HG02588 (cell line): ENCODE measurements around the gene GULP1.

Experiments used
- ATAC-seq: cut with Tn5 transposase; IDR thresholded peaks from one replicate; pipeline ENCODE4 v1.9.1; 2021; ENCODE audit warnings: mild to moderate bottlenecking, moderate library complexity; ENCODE audit not compliant: unreplicated experiment

GULP1 gene

DNA sequence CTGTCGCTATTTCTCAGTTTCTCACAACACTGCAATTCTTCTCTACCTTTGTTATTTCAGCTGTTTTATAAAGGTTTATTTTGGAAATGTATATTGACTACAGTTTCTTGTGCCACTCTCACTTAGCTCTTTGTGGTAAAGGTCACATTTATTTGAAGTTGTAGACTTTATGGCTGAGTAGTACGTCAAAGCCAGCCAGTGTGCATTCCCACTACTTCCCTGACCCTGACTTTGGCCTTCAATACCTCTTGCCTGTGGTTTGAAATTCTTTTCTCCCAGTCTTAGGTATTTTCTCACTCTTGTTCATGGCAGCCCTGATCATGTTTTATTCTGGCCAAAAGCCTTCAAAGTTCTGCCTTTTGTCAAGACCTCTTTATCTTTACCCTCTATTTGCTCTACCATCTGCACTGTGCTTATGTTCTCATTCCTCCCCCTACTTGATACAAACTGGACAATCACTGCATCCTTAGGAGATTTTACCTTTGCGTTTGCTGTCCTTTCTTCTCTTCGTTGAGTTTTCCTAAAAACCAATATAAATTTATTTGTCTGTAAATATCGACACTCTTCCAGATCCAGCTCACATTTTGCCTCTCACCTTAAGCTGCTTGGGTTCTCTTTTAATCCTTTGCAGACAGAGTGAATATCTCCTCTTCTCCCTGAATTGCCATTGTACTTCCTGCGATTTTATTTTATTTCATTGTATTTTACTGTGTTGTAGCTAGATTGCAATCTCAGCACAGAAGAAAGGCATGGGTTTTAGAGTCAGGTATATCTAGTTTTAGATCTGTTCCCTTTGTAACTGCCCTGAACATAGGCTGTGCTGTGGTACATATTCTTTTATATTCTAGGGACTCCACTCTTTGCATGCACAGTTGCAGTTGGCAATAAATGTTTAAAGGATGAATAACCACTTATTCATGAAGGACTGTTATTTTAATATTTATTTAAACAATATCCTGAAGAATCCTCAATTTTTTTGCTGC, 31.2 kb downstream of the GULP1 start:
- no peak for ATAC-seq

DNA sequence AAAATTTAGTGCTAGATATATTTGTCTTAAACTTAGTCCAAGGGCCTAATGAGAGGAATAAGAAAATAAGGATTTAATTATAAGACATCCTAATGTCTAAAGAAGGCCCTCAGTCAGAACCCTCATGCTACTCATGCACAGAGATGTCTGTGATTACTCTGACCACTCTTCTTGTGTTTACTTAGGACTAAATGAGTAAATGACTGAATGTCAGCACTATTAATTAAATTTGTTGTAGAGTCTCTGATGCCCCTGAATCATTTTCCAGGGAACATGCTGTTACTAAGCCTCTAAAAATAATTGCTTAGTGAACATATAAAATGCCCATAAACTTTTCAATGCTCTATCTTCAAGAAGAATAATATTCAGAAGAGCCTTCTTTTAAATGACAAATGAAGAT, 32.4 kb downstream of the GULP1 start:
- no peak for ATAC-seq

DNA sequence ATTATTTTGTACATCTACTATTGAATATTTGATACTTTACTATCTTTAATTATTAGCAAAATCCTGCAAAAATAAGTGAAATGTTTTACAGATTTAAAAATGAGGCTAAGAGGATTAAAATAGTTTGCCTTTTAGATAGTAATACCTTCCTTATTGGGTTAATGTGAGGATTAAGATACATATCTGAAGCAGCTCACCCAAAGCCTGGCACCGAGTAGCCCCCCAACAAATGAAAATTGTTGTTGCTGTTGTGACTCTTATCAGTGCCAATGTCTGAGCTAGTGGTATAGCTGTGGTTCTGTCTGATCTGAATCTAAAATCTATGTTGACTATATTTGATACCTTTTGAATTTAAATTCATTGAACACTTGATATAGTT, 34.6 kb downstream of the GULP1 start:
- no peak for ATAC-seq

DNA sequence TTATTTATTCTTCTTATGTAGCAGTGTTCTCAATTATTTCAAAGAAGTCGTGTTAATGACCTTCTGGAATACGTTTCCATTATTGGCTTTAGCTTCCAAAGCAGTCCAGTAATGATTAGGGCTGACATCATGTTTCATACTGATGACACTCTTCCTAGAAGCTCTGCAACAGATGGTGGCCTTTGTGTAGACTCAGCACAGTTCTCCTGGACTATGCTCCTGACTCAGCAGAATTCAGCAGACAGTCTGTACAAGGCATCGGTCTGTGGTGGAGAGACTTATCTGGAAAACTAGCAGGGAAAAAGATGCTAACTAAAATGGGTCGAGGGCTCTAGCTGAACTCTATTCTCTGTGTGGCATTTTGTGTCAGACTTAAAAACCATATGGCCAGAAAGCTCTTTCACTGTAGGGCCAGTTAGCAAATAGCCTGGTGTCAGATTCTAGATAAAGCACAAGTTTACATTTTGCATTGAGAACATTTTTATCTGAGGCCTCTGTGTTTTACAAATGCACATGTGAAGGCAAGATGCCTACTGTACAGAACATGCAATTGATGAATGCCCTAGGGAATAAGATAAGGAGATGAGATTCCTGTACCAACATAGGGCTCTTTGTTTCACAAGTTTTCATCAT, 35.1 kb downstream of the GULP1 start:
- ATAC-seq: no peak

DNA sequence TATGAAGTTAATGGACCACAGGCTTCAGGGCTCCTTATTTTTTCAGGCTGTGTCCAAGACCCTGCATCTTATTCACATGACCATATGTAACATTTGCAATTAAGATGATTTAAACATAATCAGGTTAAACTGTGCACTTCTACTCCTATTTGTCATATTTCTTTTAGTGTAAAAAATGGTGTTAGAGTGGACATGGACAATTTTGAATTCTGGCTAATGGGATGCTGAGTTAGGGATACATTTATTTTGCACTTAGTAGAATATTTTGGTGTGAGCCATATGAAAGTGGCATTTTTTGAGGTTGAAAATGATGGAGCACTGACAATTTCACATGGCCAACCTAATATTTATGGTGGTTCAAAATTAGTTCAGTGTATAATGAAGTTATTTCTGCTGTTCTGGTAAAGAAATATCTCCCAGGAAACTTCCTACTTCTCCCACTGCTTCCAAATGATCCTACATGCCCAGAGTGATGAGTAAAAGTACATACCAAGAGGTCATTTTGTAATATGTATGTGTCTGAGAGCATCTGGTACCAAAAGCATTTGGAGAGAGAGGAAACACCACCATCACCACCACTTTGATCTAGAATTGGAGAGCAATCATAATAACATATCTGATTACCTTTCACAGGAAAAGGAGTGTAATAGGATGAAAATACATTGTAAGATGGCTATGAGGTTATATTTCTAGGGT, 36.0 kb downstream of the GULP1 start:
- no peak for ATAC-seq

DNA sequence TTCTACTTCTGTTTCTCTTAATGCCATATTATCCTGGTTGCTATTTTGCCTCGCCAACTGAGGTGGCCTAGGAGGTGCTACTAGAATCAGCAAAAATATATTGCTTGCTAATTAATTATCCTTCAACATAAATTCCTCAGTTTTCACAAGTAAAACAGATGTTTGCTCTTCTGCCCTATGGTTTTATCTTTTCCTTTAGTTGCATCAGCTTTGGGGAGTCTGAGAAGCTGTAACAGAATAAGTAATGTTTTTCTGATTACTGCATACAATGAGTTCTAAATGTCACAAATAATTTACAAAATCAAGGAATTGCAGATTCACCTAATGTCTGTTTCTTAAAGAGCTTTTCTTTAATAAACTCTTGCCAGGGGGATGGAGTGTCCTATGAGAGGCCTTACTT, 36.7 kb downstream of the GULP1 start:
- no peak for ATAC-seq

DNA sequence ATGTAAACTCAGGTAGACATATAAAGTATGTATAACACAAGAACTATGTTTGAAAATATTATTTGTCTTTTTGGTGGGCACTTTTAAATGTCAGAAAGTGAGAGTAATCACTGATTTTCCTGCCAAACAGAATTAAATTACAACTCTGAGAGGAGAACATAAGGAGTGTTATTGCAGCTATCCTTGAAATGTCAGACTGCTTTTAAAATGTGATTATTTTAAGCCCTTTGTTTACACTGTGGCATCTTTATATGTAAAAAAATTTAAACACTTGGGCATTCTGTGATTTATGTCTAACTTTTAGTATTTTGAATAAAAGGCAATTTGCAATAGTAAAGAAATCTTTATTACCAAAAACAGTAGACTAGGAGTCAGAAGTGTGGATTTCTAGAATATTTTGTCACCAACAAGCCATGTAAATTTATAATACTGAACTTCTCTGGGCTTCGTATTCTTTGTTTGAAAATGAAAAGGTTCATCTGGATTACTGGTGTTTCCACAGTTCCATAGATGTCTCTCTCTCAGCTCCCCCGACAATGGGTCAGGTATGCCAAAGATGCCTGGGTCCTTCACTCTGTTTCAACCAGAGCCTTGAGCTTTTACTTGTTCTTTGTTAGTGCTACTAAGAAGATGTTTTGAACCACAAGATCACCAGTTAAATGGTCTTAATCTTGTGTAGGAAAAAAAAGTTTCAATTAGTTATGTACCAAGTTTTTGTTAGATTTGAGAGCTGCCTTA, 38.8 kb downstream of the GULP1 start:
- ATAC-seq: no peak

DNA sequence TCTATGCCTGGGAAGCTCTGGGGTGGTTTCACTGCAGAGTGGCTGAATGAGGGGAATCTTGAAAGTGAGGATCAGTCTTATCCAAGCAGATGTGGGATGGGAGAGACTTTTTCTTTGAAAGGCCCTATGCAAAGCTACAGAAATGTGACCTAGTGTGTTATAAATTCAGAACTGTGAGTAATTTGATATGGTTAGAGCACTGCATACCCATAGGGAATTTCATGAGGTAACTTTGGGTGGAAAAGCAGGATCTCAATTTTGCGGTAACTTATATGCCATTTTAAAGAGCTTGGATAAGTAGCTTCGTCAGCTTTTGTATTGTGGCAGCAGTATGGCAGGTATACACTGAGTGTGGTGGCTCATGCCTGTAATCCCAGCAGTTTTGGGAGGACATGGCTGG, 40.9 kb downstream of the GULP1 start:
- no peak for ATAC-seq

DNA sequence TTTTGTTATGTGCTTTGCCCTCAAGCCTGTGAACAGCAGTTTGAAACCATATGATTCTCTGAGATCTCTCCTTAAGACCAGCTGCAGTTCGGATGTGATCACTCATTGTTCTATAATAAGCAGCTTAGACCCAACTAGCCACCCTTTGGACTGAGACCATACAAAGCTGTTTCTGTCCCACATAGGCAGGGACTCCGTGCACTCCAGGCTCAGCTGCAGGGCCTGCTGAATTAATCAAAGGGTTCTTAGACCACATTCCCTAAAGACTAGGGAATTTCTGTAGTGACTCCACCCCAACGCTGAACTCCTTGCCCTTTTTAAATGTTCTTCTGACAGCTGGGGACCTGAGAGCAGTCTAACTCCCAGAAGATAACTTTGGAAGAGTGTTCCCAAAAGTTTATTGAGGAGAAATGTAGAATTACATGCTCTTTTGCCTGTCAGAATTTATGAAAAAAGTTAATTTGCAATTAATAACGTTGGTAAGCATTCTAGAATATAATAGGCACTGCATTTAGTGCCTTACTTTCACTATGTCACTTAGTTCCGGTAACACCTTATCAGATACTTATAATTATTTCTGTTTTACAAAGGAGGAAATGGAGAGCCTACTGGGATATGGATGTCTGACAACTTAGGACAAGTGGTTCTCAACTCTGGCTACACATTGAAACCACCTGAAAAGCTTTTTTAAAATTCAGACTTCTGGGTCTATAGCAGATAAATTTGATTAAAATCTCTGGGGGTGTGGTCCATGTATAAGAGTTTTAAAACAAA, 42.3 kb downstream of the GULP1 start:
- ATAC-seq: no peak

DNA sequence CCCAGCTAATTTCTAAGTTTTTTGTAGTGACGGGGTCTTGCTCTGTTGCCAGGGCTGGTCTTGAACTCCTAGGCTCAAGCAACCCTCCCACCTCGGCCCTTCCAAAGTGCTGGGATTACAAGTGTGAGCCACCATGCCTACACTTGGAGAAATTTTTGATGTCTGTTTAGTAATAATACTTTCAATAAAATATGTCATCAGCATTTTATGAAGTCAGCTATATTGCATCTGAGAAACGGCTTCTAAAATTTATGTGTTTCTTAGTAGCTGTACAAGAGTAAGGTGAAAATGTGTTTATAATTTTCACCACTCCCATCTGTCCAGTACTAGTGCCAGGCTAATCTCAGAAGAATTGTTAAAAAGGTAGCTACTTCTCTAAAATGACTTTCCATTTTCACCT, 46.8 kb downstream of the GULP1 start:
- ATAC-seq: no peak

DNA sequence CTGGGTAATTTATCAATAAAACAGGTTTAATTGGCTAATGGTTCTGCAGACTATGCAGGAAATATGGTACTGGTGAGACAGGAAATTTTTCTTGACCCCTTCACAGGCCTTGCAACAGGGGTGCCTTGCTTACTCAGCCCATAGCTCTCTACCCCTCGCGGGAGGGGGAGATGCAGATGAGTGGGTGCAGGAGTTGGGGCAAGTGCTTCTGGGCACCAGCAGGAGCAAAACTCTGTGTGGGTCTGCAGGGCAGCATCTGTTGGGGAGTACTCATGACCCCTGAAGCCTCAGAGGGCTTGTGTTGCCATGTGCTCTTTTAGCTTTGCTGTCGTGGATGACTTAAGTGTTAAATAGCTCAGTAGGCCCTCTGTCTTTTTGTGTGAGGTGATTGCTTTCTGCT, 48.6 kb downstream of the GULP1 start:
- no peak for ATAC-seq

DNA sequence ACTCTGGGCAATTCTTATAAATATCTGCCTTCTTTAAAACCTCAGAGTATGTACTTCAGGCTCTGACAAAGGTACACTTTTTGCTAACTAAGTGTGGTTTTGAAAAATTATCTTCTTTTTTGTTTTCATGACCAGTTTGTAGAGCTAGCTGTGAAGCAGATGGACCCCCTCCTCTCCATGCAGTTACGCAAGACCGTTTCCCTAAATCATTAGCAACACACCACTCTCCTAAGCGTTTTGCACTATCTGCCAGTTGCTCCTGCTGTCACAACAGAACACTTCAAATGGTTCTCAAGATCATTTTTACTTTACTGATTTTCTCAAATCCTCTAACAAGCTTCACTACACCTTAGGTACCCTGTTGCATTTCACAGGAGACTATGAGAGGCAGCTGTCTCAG, 53.3 kb downstream of the GULP1 start:
- no peak for ATAC-seq

DNA sequence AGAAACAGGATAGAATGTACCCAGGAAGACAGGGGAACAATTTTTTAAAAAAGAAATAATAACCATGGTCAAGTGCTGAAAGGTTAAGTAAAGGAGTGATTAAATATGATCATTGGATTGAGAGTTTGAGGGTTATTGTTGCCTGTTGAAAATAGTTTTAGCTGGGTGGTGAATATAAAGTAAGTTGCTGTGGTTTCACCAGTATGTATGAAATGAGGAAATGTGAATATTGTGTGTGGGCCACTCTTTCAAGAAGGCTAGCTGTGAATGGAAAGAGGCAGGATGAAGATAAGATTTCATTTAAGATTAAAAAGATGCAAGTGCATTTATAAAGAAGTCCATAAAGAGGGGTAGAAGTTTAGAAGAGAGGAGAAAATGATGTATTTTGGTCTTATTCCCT, 53.8 kb downstream of the GULP1 start:
- ATAC-seq: no peak

DNA sequence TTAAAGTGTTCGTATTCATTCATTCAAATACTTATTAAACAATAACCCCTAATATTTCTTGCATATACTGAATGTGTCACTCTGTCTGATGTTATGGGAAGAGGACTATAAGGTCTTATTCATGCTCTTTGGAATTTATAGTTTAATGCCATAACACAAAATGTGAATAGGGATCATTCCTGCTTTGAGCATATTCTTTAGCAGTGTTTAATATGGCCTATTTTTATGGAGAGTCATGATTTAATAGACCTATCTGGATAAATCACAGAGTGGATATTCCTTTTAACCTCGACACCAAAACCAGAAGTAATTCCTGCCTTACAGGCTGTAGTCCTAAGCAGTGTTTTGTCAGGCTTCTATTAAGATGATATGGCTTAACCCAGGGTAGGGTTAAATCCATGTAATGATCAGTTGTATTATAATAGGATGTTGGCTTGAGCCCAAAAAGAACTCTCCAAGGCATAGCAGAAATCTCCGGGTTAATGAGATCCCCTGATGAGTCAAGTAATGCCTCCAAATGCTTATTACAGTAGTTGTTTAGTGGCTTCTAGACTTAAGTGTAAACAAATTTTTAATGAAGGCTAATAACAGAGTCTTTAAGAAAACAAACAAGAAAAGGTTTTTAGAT, 54.3 kb downstream of the GULP1 start:
- no peak for ATAC-seq

DNA sequence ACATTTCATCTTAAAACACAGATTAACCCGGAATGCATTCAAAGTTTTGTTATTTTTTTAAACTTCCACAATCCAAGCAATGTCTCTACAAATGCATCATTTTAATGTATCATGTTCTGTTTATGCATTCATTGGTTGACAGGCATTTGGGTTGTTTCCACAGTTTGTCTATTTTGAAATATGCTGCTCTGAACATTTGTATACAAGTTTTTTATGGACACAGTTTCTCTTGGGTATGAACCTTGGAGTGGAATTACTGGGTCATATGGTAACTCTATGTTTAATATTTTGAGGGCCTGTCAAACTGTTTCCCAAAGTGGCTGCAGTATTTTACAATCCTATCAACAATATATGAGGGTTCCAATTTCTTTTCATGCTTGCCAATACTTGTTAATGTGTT, 57.3 kb downstream of the GULP1 start:
- ATAC-seq: no peak

DNA sequence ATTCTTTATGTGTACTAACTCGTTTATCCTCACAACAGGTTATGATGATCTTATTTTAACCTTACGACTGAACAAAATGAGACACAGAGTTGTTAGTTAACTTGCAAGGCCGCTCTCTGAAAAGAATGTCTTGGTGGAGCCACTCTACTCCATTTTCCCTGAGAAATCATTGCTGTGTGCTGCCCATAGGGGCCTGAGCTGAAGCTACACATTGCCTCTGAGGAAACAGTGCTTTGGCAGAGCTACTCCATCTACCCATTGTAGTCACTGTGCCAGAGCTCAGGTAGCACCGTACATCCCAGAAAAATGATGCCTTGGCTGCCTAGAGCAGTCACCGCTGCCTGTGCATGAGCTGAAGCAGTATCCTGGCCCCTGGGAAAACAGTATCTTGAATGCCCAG, 61.6 kb downstream of the GULP1 start:
- no peak for ATAC-seq

DNA sequence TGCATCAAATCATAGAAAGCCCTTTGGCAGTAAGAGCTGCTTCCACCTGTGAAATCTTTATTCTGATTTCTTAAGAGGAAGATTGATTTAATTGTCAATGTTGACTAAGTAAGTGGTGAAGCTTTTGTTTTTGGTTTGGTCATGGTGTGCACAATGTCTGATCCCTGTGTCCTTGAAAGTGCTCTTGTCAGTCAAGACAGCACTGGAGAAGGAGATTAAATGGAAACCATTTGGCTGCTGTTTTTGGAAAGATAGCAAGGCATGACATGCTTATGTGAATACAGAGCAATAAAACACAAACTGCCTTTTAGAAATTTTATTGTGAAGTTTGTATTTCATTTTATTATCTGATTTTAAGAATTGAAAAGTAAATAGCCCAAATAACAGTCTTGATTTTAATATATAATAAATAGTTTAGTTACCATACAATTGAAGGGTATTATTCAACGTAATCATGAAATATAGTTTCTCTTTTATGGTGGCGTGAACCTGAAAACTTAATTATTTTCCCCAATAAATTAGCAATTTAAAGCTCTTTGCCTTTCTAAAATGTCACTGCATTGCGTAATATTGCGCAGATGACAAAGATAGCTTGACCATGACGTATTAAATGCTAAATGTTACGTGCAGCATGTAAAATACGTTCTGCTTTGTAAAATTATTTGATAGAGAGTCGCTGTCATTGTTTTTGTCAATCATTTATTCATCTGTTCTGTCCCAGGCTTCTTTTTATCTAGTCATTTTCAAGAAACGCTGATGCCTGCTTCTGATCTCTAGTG, 69.0 kb downstream of the GULP1 start:
- no peak for ATAC-seq

DNA sequence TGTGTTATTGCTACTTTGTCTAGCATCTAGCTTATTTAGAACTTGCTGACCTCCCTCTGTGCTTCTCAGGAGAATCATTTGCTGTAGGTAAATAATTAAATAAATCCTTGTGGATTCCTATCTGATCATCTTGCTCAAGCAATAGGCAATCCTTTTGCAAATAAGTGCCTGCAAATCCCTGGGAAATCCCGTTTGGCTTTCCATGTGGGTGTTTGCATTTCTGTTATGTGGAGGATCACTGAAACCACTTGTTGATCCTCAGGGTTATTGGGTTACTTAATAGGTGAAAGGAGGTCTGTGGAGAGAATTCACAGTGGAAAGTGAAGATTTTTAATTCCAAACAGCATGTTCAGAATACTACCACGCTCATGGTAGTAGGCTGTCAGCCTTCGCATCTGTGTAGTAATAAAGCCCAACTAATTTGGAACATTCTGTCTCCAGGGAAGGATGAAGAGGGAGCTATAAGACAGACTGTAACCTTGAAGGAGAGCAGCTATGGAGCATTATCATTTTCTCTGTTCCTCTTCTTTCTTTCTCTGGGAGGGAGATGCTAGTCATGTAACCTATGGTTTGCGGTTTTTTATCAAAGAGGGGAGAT, 72.5 kb downstream of the GULP1 start:
- ATAC-seq: no peak
